MM.1S (cell line): ENCODE measurements around the gene GFM1.

ENCODE experiments used
- EZH2 ChIP-seq: fragments of 300-600 bp; sonication (generic); optimal IDR thresholded peaks from 2 replicates; pipeline ENCODE3; 2017; ENCODE audit warnings: low read depth, mild to moderate bottlenecking, antibody characterized with exemption, low read length, mixed read lengths
- TF ChIP-seq, protein P1 (sequence below): fragments of 300-600 bp; sonication (generic); IDR thresholded peaks from 2 replicates; pipeline ENCODE4 v1.5.1; 2016; ENCODE audit warnings: antibody characterized with exemption, low read length, mixed read lengths

DNA sequence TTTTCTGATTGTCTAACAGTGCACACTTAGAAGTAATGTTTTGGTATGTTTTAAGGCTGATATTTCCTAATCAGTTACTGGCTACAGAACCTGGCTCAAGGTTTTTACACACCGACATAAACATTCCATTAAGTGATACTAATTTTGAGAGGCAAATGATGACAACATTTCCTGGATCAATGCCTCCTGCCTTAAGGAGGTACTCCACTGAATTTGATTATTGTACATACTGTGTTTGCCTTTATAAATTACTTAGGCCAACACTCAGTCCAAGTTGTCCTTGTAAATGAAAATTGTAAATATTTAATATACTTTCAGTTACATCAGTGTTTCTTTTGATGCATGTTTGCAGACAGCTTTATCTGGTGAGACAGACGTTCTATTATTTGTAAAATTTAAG lies 52.3 kb downstream of the GFM1 start:
- TF ChIP-seq, protein P1, sequence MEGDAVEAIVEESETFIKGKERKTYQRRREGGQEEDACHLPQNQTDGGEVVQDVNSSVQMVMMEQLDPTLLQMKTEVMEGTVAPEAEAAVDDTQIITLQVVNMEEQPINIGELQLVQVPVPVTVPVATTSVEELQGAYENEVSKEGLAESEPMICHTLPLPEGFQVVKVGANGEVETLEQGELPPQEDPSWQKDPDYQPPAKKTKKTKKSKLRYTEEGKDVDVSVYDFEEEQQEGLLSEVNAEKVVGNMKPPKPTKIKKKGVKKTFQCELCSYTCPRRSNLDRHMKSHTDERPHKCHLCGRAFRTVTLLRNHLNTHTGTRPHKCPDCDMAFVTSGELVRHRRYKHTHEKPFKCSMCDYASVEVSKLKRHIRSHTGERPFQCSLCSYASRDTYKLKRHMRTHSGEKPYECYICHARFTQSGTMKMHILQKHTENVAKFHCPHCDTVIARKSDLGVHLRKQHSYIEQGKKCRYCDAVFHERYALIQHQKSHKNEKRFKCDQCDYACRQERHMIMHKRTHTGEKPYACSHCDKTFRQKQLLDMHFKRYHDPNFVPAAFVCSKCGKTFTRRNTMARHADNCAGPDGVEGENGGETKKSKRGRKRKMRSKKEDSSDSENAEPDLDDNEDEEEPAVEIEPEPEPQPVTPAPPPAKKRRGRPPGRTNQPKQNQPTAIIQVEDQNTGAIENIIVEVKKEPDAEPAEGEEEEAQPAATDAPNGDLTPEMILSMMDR: no peak
- no peak for TF ChIP-seq EZH2
